ENCODE results near the gene CSF3R.
"Not testable (repeated sequence)": the region's sequence is repeated elsewhere in the genome, so short reads cannot be mapped to it uniquely, and the experiment has no call there.

Gene CSF3R

GRCh38 chr1:36513676-36514473 lies 31.2 kb upstream of the CSF3R start:
- DNase-seq (ENCODE audit: low spot score): peak; percentile 23

GRCh38 chr1:36512842-36513241 lies 30.1 kb upstream of the CSF3R start:
- no peak for DNase-seq (ENCODE audit: low spot score)

GRCh38 chr1:36511804-36512798 lies 29.4 kb upstream of the CSF3R start:
- peak; percentile 33 for DNase-seq (ENCODE audit: low spot score)

- peak; percentile 25 for DNase-seq (ENCODE audit: low spot score)
Observed at GRCh38 chr1:36511220-36511619, 28.5 kb upstream of the CSF3R start.

GRCh38 chr1:36510418-36510817 lies 27.7 kb upstream of the CSF3R start:
- no peak for DNase-seq (ENCODE audit: low spot score)

GRCh38 chr1:36508257-36508656 lies 25.5 kb upstream of the CSF3R start:
- no peak for DNase-seq (ENCODE audit: low spot score)

GRCh38 chr1:36506276-36506920 lies 23.7 kb upstream of the CSF3R start:
- DNase-seq (ENCODE audit: low spot score): peak; percentile 14

GRCh38 chr1:36503733-36504132 lies 21.0 kb upstream of the CSF3R start:
- no peak for DNase-seq (ENCODE audit: low spot score)

- no peak for DNase-seq (ENCODE audit: low spot score)
Observed at GRCh38 chr1:36503159-36503558, 20.4 kb upstream of the CSF3R start.

- no peak for DNase-seq (ENCODE audit: low spot score)
Observed at GRCh38 chr1:36502616-36503015, 19.9 kb upstream of the CSF3R start.

- DNase-seq (ENCODE audit: low spot score): not testable (repeated sequence)
Observed at GRCh38 chr1:36501911-36502310, 19.2 kb upstream of the CSF3R start.

- DNase-seq (ENCODE audit: low spot score): no peak
Observed at GRCh38 chr1:36497207-36497606, 14.5 kb upstream of the CSF3R start.

- no peak for DNase-seq (ENCODE audit: low spot score)
Observed at GRCh38 chr1:36494971-36495370, 12.3 kb upstream of the CSF3R start.

GRCh38 chr1:36493524-36493923 lies 10.8 kb upstream of the CSF3R start:
- no peak for DNase-seq (ENCODE audit: low spot score)

GRCh38 chr1:36492491-36492890 lies 9.8 kb upstream of the CSF3R start:
- DNase-seq (ENCODE audit: low spot score): no peak

GRCh38 chr1:36489258-36490051 lies 6.7 kb upstream of the CSF3R start:
- DNase-seq (ENCODE audit: low spot score): not testable (repeated sequence)

- no peak for DNase-seq (ENCODE audit: low spot score)
Observed at GRCh38 chr1:36487906-36488305, 5.2 kb upstream of the CSF3R start.

GRCh38 chr1:36487336-36487725 lies 4.6 kb upstream of the CSF3R start:
- not testable (repeated sequence) for DNase-seq (ENCODE audit: low spot score)

- DNase-seq (ENCODE audit: low spot score): no peak
Observed at GRCh38 chr1:36486439-36487335, 4.0 kb upstream of the CSF3R start.

- DNase-seq (ENCODE audit: low spot score): no peak
Observed at GRCh38 chr1:36486093-36486438, 3.4 kb upstream of the CSF3R start.

GRCh38 chr1:36484099-36484498 lies 1.4 kb upstream of the CSF3R start:
- no peak for DNase-seq (ENCODE audit: low spot score)
